Suprapubic skin (tissue), 4 donors: ENCODE results near the gene PLEKHB2. TPM values are rescaled to one million over a fixed set of nuclear protein-coding genes. Genes with fewer than 3 reads are reported as not detected.
"Not testable (repeated sequence)": the region's sequence is repeated elsewhere in the genome, so short reads cannot be mapped to it uniquely, and the experiment has no call there.

ENCODE experiments used
- DNase-seq, 2 donors: peaks; one replicate each; pipeline ENCODE4 v3.0.0-alpha.2; 2019; ENCODE audit warnings: low spot score in 2 of 2
- H3K27ac ChIP-seq: fragments of 200-600 bp; sonication (generic); one replicate; pipeline ENCODE4 v1.5.1; 2019
- H3K27me3 ChIP-seq: fragments of 200-600 bp; sonication (generic); one replicate; pipeline ENCODE4 v1.5.1; 2019
- H3K36me3 ChIP-seq: fragments of 200-600 bp; sonication (generic); one replicate; pipeline ENCODE4 v1.5.1; 2019
- H3K4me1 ChIP-seq: fragments of 200-600 bp; sonication (generic); one replicate; pipeline ENCODE4 v1.5.1; 2019
- H3K4me3 ChIP-seq: fragments of 200-600 bp; sonication (generic); one replicate; pipeline ENCODE4 v1.5.1; 2019; ENCODE audit warnings: mild to moderate bottlenecking
- H3K9me3 ChIP-seq: fragments of 200-600 bp; sonication (generic); one replicate; pipeline ENCODE4 v1.5.1; 2019
- CTCF ChIP-seq, 2 donors: fragments of 200-600 bp in 1 of 2; fragments of 450-650 bp in 1 of 2; sonication (generic) in 1 of 2; IDR thresholded peaks; one replicate each; pipeline ENCODE4 v1.5.1; 2016 to 2019; ENCODE audit warnings: antibody characterized with exemption in 2 of 2, mild to moderate bottlenecking in 1 of 2, moderate library complexity in 1 of 2
- EP300 ChIP-seq: sonication (generic); formaldehyde crosslinking; IDR thresholded peaks from one replicate; pipeline ENCODE4 v1.6.1; 2017; ENCODE audit warnings: antibody characterized with exemption
- POLR2A ChIP-seq, 2 donors: fragments of 450-650 bp; IDR thresholded peaks; one replicate each; pipeline ENCODE4 v1.6.1; 2017; ENCODE audit warnings: antibody characterized with exemption in 2 of 2, mild to moderate bottlenecking in 2 of 2, moderate library complexity in 2 of 2
- POLR2AphosphoS5 ChIP-seq, 3 donors: sonication (generic); formaldehyde crosslinking; IDR thresholded peaks; one replicate each; pipeline ENCODE4 v1.6.1; 2017; ENCODE audit warnings: antibody characterized with exemption in 3 of 3
- WGBS: methylation state at CpG from one replicate; pipeline ENCODE4 v1.1.5; 2018; 5-methylcytosine and 5-hydroxymethylcytosine counted together
- total RNA-seq, 4 donors: library from RNA; depleted of rRNA; stranded (reverse); fragments of >200 nt; gene quantifications; one replicate each; pipeline ENCODE4 v1.1.0, GENCODE V29; 2016

PLEKHB2 gene
- total RNA-seq, 4 donors from 2014 or later = 44.9 to 59.9 (median 54.4) TPM

- Histone ChIP-seq H3K4me3 (no peak overlapping the region), H3K4me1 (peaks cover 26% of the 10 kb centered on the region), H3K36me3 (peaks cover 49% of the 10 kb centered on the region), H3K27ac (no peak overlapping the region), H3K27me3 (no peaks in the 10 kb centered on the region), H3K9me3 (no peaks in the 10 kb centered on the region)
- 90% methylated on average over 4 of the region's 4 CpGs for WGBS
- DNase-seq = no peak
- TF ChIP-seq POLR2AphosphoS5 (IDR thresholded peaks at IDR 0.05) (no peak), POLR2A (IDR thresholded peaks at IDR 0.05) (no peak), CTCF (IDR thresholded peaks at IDR 0.05) (no peak), EP300 (no peak)
These were observed 46.2 kb upstream of the PLEKHB2 start for GRCh38 chr2:131058920-131059319.

GRCh38 chr2:131063501-131064283 is 41.4 kb upstream of the PLEKHB2 start:
- Histone ChIP-seq H3K9me3 (no peaks in the 10 kb centered on the region), H3K4me1 (peaks cover 14% of the 10 kb centered on the region), H3K27ac (no peak overlapping the region), H3K27me3 (no peaks in the 10 kb centered on the region), H3K36me3 (peaks cover 36% of the 10 kb centered on the region), H3K4me3 (no peak overlapping the region)
- no peak for TF ChIP-seq POLR2A (IDR thresholded peaks at IDR 0.05)
- no peak for TF ChIP-seq POLR2AphosphoS5 (IDR thresholded peaks at IDR 0.05)
- no peak for TF ChIP-seq EP300
- TF ChIP-seq CTCF (IDR thresholded peaks at IDR 0.05) = no peak
- DNase-seq = no peak
- WGBS = 94% methylated on average over 11 of the region's 11 CpGs

GRCh38 chr2:131064589-131065512 is 40.3 kb upstream of the PLEKHB2 start:
- peaks cover 44% of the 10 kb centered on the region for H3K36me3 ChIP-seq
- no peaks in the 10 kb centered on the region for H3K27me3 ChIP-seq
- no peak overlapping the region for H3K27ac ChIP-seq
- no peak for DNase-seq
- H3K4me3 ChIP-seq = no peak overlapping the region
- 81% methylated on average over 14 of the region's 14 CpGs for WGBS
- TF ChIP-seq EP300 (no peak), POLR2AphosphoS5 (IDR thresholded peaks at IDR 0.05) (no peak)
- H3K4me1 ChIP-seq = peaks cover 14% of the 10 kb centered on the region
- no peaks in the 10 kb centered on the region for H3K9me3 ChIP-seq

GRCh38 chr2:131067465-131068125 is 37.5 kb upstream of the PLEKHB2 start:
- Histone ChIP-seq H3K36me3 (peaks cover 55% of the 10 kb centered on the region), H3K4me3 (no peak overlapping the region), H3K27ac (no peak overlapping the region), H3K4me1 (peaks cover 4% of the 10 kb centered on the region), H3K9me3 (no peaks in the 10 kb centered on the region), H3K27me3 (no peaks in the 10 kb centered on the region)
- TF ChIP-seq POLR2A (IDR thresholded peaks at IDR 0.05) (no peak), EP300 (no peak), CTCF (IDR thresholded peaks at IDR 0.05) (no peak), POLR2AphosphoS5 (IDR thresholded peaks at IDR 0.05) (no peak)
- no peak for DNase-seq
- WGBS = 17% methylated on average over 2 of the region's 2 CpGs

GRCh38 chr2:131068172-131068571 is 37.0 kb upstream of the PLEKHB2 start:
- DNase-seq, H3K4me1 ChIP-seq, H3K27ac ChIP-seq, H3K9me3 ChIP-seq, H3K4me3 ChIP-seq, H3K27me3 ChIP-seq: not testable (repeated sequence)
- peaks cover 49% of the 10 kb centered on the region for H3K36me3 ChIP-seq
- WGBS = 94% methylated on average over 6 of the region's 6 CpGs

GRCh38 chr2:131075578-131075977 is 29.6 kb upstream of the PLEKHB2 start:
- not testable (repeated sequence) for H3K27ac ChIP-seq, H3K9me3 ChIP-seq, H3K27me3 ChIP-seq, DNase-seq, H3K4me3 ChIP-seq, H3K4me1 ChIP-seq
- peaks cover 52% of the 10 kb centered on the region for H3K36me3 ChIP-seq
- WGBS = 95% methylated on average over 15 of the region's 15 CpGs
